H1 (cell line): ENCODE results near the gene CLCF1. TPM values are rescaled to one million over a fixed set of nuclear protein-coding genes. Genes with fewer than 3 reads are reported as not detected.

Experiments used
- ATF2 ChIP-seq: IDR thresholded peaks from 2 replicates; pipeline ENCODE4 v1.6.1; 2012; ENCODE audit warnings: low read length, inconsistent platforms
- BACH1 ChIP-seq: IDR thresholded peaks from 2 replicates; pipeline ENCODE4 v1.6.1; 2012; ENCODE audit warnings: low read length, improper control_type of control experiment
- BRCA1 ChIP-seq: IDR thresholded peaks from 2 replicates; pipeline ENCODE4 v1.6.1; 2012; ENCODE audit warnings: low read depth, low read length, improper control_type of control experiment
- CBX8 ChIP-seq: fragments of 300-800, 300-1000 bp; sonication (generic); IDR thresholded peaks from 2 replicates; pipeline ENCODE4 v1.7.1; 2016; ENCODE audit warnings: low read depth, low read length, borderline replicate concordance
- CHD2 ChIP-seq: IDR thresholded peaks from 2 replicates; pipeline ENCODE4 v1.6.1; 2012; ENCODE audit warnings: low read length, improper control_type of control experiment
- CTBP2 ChIP-seq: IDR thresholded peaks from 2 replicates; pipeline ENCODE4 v1.7.0; 2011; ENCODE audit warnings: borderline replicate concordance, mild to moderate bottlenecking, moderate library complexity, mixed read lengths, low read length; ENCODE audit not compliant: insufficient read depth, insufficient read length
- EP300 ChIP-seq, 2 experiments: IDR thresholded peaks; 1 replicate in 1 of 2; 2 replicates in 1 of 2; pipeline ENCODE4 v1.6.1; 2011 to 2012; ENCODE audit warnings: low read depth in 2 of 2, low read length in 2 of 2, mild to moderate bottlenecking in 2 of 2, borderline replicate concordance in 1 of 2, inconsistent platforms in 1 of 2, moderate library complexity in 1 of 2
- HDAC2 ChIP-seq, 2 experiments: fragments of 300-600 bp in 1 of 2; sonication (generic) in 1 of 2; IDR thresholded peaks; 2 replicates each; pipeline ENCODE4 v1.6.1; 2011 to 2012; ENCODE audit warnings: low read depth in 2 of 2, low read length in 2 of 2, mild to moderate bottlenecking in 2 of 2, moderate library complexity in 2 of 2, borderline replicate concordance in 1 of 2, inconsistent platforms in 1 of 2
- MAFK ChIP-seq: IDR thresholded peaks from 2 replicates; pipeline ENCODE4 v1.6.1; 2012; ENCODE audit warnings: low read depth, mild to moderate bottlenecking, improper control_type of control experiment, low read length
- NANOG ChIP-seq: IDR thresholded peaks from 2 replicates; pipeline ENCODE4 v1.6.1; 2011; ENCODE audit warnings: low read length, low read depth, mild to moderate bottlenecking, inconsistent platforms; ENCODE audit not compliant: insufficient read depth, poor library complexity, severe bottlenecking
- POLR2AphosphoS5 ChIP-seq: IDR thresholded peaks from 2 replicates; pipeline ENCODE4 v1.6.1; 2011; ENCODE audit warnings: low read depth, low read length
- RBBP5 ChIP-seq: IDR thresholded peaks from 2 replicates; pipeline ENCODE4 v1.7.1; 2012; ENCODE audit warnings: low read depth, mild to moderate bottlenecking, inconsistent platforms, low read length, moderate library complexity, borderline replicate concordance
- SIX5 ChIP-seq: IDR thresholded peaks from 2 replicates; pipeline ENCODE4 v1.6.1; 2011; ENCODE audit warnings: mild to moderate bottlenecking, low read depth, low read length
- SP2 ChIP-seq: IDR thresholded peaks from 2 replicates; pipeline ENCODE4 v1.6.1; 2012; ENCODE audit warnings: mild to moderate bottlenecking, low read length, inconsistent platforms
- SUZ12 ChIP-seq: fragments of 200-600 bp; sonication (generic); IDR thresholded peaks from 2 replicates; pipeline ENCODE4 v1.6.1; 2012; ENCODE audit warnings: mild to moderate bottlenecking, inconsistent platforms, low read length, moderate library complexity, mixed read lengths
- TEAD4 ChIP-seq: IDR thresholded peaks from 2 replicates; pipeline ENCODE4 v1.6.1; 2012; ENCODE audit warnings: low read depth, low read length, inconsistent platforms, mixed read lengths
- USF2 ChIP-seq: IDR thresholded peaks from 2 replicates; pipeline ENCODE4 v1.6.1; 2011; ENCODE audit warnings: low read length, improper control_type of control experiment
- polyA plus RNA-seq, 7 experiments: library from polyadenylated mRNA; depleted of rRNA in 3 of 7; stranded (reverse) in 5 of 7; unstranded in 2 of 7; fragments of >200 nt in 5 of 7; fragments of 200-250 nt in 2 of 7; gene quantifications; 1 replicate in 5 of 7; 2 replicates in 1 of 7; 4 replicates in 1 of 7; pipeline versions ENCODE4 v1.2.1 to v1.2.3, GENCODE V29; 2011 to 2013; ENCODE audit warnings: missing spikeins in 2 of 7, mixed read lengths in 2 of 7
- total RNA-seq: library from RNA; stranded (reverse); fragmentation: NEBNext Ultra II Directional; extraction: Animal tissue kit (Norgen Biotek cat#: 25700); gene quantifications from 2 replicates; pipeline ENCODE4 v1.2.1, GENCODE V29; 2021
- TF ChIP-seq, protein P1 (sequence below): IDR thresholded peaks from 2 replicates; pipeline ENCODE4 v1.6.1; 2011; ENCODE audit warnings: low read depth, mild to moderate bottlenecking, low read length; ENCODE audit not compliant: insufficient read depth

The CLCF1 gene
- total and polyA plus RNA-seq, 2 of the 8 experiments (the other 6 are each of a cell fraction or from before 2014, with no cell fraction given): 0.32 to 1.2 TPM

DNA sequence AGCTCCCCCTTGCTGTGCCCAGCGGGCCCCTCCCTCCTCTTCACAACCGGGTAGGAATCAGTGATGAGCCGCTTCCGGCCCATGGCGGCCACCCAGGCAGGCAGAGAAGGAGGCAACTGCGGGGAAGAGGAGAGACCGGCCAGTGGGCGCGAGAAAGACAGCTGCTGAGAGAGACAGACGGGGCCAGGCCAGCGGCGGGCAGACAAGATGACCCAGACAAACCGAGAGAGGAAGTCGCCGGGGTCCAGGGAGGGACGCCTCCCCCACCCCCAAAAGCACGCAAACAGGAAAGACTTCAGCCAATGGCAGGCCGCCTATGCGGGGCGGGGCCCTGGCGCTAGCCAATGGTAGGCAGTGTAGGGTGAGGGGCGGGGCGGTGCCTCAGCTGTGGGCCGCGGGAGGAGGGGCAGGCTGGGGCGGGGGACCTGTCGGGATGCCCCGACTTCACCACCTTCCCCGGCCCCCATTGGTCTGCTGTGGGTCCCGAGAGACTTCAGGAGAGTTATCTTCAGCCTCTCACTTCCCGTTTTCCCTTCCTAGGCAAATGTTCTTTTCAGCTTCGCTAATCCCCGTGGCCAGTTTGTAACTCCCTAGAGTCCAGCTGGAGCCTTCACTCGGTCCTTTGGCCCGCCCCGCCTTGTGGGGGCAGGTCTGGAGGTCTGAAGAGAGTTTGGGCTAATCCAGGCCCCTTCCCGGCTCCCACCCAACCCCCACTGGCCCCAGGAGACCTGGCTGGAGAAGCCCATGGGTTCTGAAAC is 19.9 kb downstream of the CLCF1 start, which contains the start of gene POLD4 (continued):
- TF ChIP-seq CHD2: peak; percentile 72
- TF ChIP-seq BRCA1: peak; percentile 51
- no peak for TF ChIP-seq CTBP2
- TF ChIP-seq MAFK: no peak
- no peak for TF ChIP-seq ATF2
- 0 out of 4 replicates have a peak, but pooled peaks of 1 of the 2 experiments have one; percentile 26 for TF ChIP-seq HDAC2 (IDR thresholded peaks at IDR 0.05; ENCODE audit: borderline replicate concordance in 1 of 2, low read depth in 2 of 2, low read length in 2 of 2)
- no peak for TF ChIP-seq RBBP5
- no peak for TF ChIP-seq TEAD4
- TF ChIP-seq USF2: no peak
- TF ChIP-seq SIX5: no peak
- peak; percentile 1 for TF ChIP-seq NANOG
- no peak for TF ChIP-seq POLR2AphosphoS5
- no peak for TF ChIP-seq SUZ12
- TF ChIP-seq BACH1: no peak
- TF ChIP-seq SP2: no peak
- TF ChIP-seq, protein P1, sequence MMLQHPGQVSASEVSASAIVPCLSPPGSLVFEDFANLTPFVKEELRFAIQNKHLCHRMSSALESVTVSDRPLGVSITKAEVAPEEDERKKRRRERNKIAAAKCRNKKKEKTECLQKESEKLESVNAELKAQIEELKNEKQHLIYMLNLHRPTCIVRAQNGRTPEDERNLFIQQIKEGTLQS: no peak
- no peak for TF ChIP-seq EP300 (IDR thresholded peaks at IDR 0.05; ENCODE audit: borderline replicate concordance in 1 of 2, low read depth in 2 of 2, low read length in 2 of 2)
- no peak for TF ChIP-seq CBX8
